BE2C (cell line): ENCODE measurements around the gene JARID2.

Experiments used
- DNase-seq: peaks from one replicate; pipeline ENCODE4 v3.0.0-alpha.2; 2020
- H3K27me3 ChIP-seq: fragments of 250-450 bp; sonication (Bioruptor Pico); 2 replicates; pipeline ENCODE4 v1.5.1; 2020; ENCODE audit warnings: mild to moderate bottlenecking
- H3K36me3 ChIP-seq: fragments of 250-450 bp; sonication (Bioruptor Pico); 2 replicates; pipeline ENCODE4 v1.5.1; 2020; ENCODE audit warnings: mild to moderate bottlenecking
- H3K4me1 ChIP-seq: fragments of 250-450 bp; sonication (Bioruptor Pico); 2 replicates; pipeline ENCODE4 v1.5.1; 2020
- H3K4me3 ChIP-seq: 2 replicates; pipeline ENCODE4 v1.5.1; 2011; ENCODE audit warnings: low read depth, low read length
- H3K9me3 ChIP-seq: fragments of 250-450 bp; sonication (Bioruptor Pico); 2 replicates; pipeline ENCODE4 v1.5.1; 2020
- CTCF ChIP-seq: IDR thresholded peaks from 2 replicates; pipeline ENCODE4 v1.5.1; 2012; ENCODE audit warnings: mild to moderate bottlenecking, low read depth, low read length

JARID2 gene

DNA sequence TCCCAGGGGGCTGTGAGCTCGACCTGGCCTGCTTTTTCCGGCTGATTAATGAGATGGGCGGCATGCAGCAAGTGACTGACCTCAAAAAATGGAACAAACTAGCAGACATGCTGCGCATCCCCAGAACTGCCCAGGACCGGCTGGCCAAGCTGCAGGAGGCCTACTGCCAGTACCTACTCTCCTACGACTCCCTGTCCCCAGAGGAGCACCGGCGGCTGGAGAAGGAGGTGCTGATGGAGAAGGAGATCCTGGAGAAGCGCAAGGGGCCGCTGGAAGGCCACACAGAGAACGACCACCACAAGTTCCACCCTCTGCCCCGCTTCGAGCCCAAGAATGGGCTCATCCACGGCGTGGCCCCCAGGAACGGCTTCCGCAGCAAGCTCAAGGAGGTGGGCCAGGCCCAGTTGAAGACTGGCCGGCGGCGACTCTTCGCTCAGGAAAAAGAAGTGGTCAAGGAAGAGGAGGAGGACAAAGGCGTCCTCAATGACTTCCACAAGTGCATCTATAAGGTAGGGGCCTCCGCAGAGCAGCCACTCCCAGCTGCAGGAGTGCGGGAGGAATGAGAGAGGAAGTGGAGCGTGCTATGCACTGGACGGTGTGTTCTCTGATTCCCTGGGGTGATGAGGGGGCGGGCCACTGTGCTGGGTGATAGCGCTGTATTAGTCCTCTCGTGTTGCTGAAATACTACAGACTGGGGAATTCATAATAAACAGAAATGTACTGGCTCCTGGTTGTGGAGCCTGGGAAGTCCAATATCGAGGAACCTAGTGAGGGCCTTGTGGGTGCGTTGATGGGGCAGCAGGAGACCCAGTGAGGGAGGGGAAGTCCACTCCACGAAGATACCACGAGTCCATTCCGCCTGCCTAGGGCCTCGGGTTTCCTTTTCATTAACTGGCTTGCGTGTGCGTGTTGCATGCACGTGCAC is 255.3 kb downstream of the JARID2 start:
- H3K4me3 ChIP-seq = no peak overlapping the region
- H3K9me3 ChIP-seq = no peaks in the 10 kb centered on the region
- H3K27me3 ChIP-seq = no peaks in the 10 kb centered on the region
- no peak for DNase-seq
- TF ChIP-seq CTCF = no peak
- peaks cover 37% of the 10 kb centered on the region for H3K36me3 ChIP-seq
- peaks cover 14% of the 10 kb centered on the region for H3K4me1 ChIP-seq

DNA sequence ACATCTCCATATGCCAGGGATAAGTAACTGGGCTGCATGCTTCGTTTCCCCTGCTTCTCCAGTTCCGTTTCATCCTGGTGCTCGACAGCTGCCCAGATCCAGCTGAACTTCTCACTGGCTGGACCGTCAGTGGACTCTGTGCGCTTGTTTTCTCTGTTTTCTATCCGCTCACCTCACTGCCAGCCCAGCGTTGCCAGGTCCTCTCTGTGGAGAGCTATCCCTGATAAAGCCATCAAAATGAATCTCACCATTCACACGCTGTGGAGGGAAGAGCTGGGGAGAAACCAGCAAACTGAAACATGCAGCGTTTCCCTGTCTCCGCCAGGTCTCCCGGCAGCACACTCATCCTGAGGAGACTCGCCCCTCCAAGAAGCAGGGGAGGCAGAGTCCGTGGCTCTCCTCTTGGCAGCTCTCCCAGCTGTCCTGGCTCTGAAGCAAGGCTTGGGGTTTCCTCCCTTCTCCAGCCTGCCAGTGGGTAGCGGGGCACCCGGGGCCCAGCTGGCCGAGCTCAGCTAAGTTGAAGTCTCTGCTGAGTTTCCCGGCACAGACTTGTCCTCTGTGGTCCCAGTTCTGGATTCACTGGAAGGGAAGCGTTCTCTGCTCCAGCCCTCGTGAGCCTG is 256.1 kb downstream of the JARID2 start:
- Histone ChIP-seq H3K9me3 (no peaks in the 10 kb centered on the region), H3K4me3 (no peak overlapping the region), H3K36me3 (peaks cover 32% of the 10 kb centered on the region), H3K4me1 (peaks cover 14% of the 10 kb centered on the region), H3K27me3 (no peaks in the 10 kb centered on the region)
- TF ChIP-seq CTCF = no peak
- DNase-seq = no peak

DNA sequence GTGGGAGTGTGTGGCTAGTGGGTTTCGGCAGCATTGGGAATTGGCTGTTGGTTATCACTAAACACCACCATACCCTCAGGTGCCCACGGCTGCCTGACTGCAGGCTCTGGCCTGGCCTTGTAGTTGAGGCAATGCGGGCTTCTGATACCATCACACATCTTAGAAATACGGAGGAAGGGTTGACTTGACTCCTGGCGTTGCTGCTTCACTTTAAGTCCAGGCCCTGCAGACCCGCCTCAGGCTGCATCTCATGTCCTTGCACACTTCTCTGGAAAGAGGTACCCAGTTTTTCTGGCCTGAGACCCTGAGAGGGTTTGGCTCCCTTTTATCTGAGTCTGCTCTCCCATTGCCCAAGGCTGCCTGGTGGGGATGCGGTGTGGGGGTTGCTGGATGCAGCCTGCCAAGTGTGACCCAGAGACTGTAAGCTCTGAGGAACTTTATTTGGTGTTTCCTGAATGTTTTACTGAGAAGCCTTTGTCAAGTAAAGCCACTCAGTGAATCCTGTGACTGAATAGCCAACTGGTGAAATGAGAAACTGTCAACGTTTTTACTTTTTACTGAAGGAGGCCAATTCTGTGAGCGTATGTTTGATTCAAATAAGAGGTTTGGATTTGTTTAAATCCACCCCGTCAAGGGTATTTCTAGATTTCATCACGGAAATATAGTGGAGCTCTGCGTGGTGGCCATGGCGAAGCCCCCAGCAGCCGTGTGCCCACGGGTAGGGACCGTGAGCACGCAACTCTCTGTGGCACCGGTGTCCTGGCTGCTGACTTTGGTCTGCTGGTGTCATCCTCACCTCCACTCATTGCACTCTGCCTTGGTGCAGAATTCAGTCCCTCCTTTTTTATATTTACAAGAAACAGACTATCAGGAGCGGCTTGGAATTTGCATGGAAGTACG is 256.8 kb downstream of the JARID2 start:
- Histone ChIP-seq H3K9me3 (no peaks in the 10 kb centered on the region), H3K36me3 (peaks cover 35% of the 10 kb centered on the region), H3K4me3 (no peak overlapping the region), H3K4me1 (peaks cover 14% of the 10 kb centered on the region), H3K27me3 (no peaks in the 10 kb centered on the region)
- TF ChIP-seq CTCF = no peak
- no peak for DNase-seq

GRCh38 chr6:15503346-15503680 is 257.4 kb downstream of the JARID2 start:
- peaks cover 14% of the 10 kb centered on the region for H3K4me1 ChIP-seq
- DNase-seq = no peak
- no peak for TF ChIP-seq CTCF
- H3K4me3 ChIP-seq = no peak overlapping the region
- H3K36me3 ChIP-seq = peaks cover 35% of the 10 kb centered on the region
- H3K9me3 ChIP-seq = no peaks in the 10 kb centered on the region
- H3K27me3 ChIP-seq = no peaks in the 10 kb centered on the region

DNA sequence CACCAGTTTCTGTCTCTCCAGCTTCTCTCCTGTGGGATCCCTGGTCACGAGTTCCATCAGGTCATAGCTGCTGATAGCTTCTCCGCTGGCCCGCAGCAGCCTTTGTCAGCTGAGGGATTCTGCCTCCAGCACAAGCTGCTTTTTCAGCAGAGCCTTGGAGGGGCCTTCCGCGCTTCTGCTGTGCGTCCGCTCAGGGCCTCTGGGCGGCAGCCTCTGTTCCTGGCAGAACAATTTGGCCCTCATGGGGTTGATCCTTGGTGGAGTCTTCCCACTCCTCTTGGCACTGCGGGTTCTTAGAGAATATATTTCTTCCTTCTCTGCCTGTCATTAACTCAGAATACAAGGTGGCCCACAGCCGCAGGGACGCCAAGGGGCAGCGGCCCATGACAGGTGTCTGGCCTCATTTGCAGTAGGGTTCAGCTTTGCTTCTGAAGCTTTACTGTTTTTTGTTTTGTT is 258.2 kb downstream of the JARID2 start:
- Histone ChIP-seq H3K4me1 (peaks cover 14% of the 10 kb centered on the region), H3K4me3 (no peak overlapping the region), H3K36me3 (peaks cover 31% of the 10 kb centered on the region), H3K9me3 (no peaks in the 10 kb centered on the region), H3K27me3 (no peaks in the 10 kb centered on the region)
- no peak for TF ChIP-seq CTCF
- DNase-seq = no peak
